A673 (cell line): Measurements from ENCODE around the gene DOCK10. TPM values are rescaled to one million over a fixed set of nuclear protein-coding genes. Genes with fewer than 3 reads are reported as not detected.

ENCODE experiments used
- BruUV-seq: library from RNA; stranded (reverse); fragments of 400-500 nt; replicated peaks from 2 replicates; lab custom pipeline; 2021; lab: Mats Ljungman, UMichigan
- CTCF ChIA-PET: fragments of 300-600 bp; sonication (Branson Sonifier 250); formaldehyde crosslinking; loops from one replicate; lab custom pipeline; 2022; ENCODE audit warnings: antibody characterized with exemption; lab: Charles Lee
- POLR2A ChIA-PET: fragments of 300-600 bp; sonication (Branson Sonifier 250); formaldehyde crosslinking; loops from one replicate; lab custom pipeline; 2022; ENCODE audit warnings: antibody characterized with exemption; ENCODE audit not compliant: low non-redundant PET; lab: Charles Lee
- DNase-seq: peaks from one replicate; pipeline ENCODE4 v3.0.0-alpha.2; 2015; ENCODE audit warnings: low spot score
- H3K27ac ChIP-seq: fragments of 200-600 bp; sonication (generic); 2 replicates; pipeline ENCODE4 v1.5.1; 2016; ENCODE audit warnings: mixed run types, low read depth, mild to moderate bottlenecking, mixed read lengths, antibody characterized with exemption, low read length; ENCODE audit not compliant: poor library complexity, severe bottlenecking
- H3K27me3 ChIP-seq: fragments of 200-600 bp; sonication (generic); replicated peaks from 2 replicates; pipeline ENCODE4 v1.6.1; 2017; ENCODE audit warnings: mixed run types, low read depth, mild to moderate bottlenecking, mixed read lengths, antibody characterized with exemption, low read length; ENCODE audit not compliant: insufficient read depth, poor library complexity
- H3K36me3 ChIP-seq: fragments of 200-600 bp; sonication (generic); 2 replicates; pipeline ENCODE4 v1.6.1; 2016; ENCODE audit warnings: mixed run types, mild to moderate bottlenecking, mixed read lengths, antibody characterized with exemption, low read length; ENCODE audit not compliant: insufficient read depth, poor library complexity, severe bottlenecking
- H3K4me1 ChIP-seq: fragments of 200-600 bp; sonication (generic); 2 replicates; pipeline ENCODE4 v1.6.1; 2017; ENCODE audit warnings: mixed run types, mild to moderate bottlenecking, mixed read lengths, antibody characterized with exemption, low read length; ENCODE audit not compliant: insufficient read depth, poor library complexity, severe bottlenecking
- H3K4me3 ChIP-seq: fragments of 200-600 bp; sonication (generic); 2 replicates; pipeline ENCODE4 v1.5.1; 2016; ENCODE audit warnings: low read depth, mixed run types, mild to moderate bottlenecking, mixed read lengths, low read length; ENCODE audit not compliant: poor library complexity, severe bottlenecking
- H3K9me3 ChIP-seq: fragments of 200-600 bp; sonication (generic); 2 replicates; pipeline ENCODE4 v1.6.1; 2016; ENCODE audit warnings: mixed run types, low read depth, mild to moderate bottlenecking, mixed read lengths, antibody characterized with exemption, low read length; ENCODE audit not compliant: poor library complexity, severe bottlenecking
- CTCF ChIP-seq: fragments of 300-800, 200-600 bp; sonication (generic); conservative IDR thresholded peaks from 2 replicates; pipeline ENCODE4 v1.5.1; 2017; ENCODE audit warnings: low read depth, mild to moderate bottlenecking, antibody characterized with exemption, low read length, moderate library complexity, mixed read lengths
- EZH2 ChIP-seq: fragments of 200-600 bp; sonication (generic); IDR thresholded peaks from 2 replicates; pipeline ENCODE4 v1.6.1; 2017; ENCODE audit warnings: borderline replicate concordance, low read depth, mild to moderate bottlenecking, mixed read lengths, antibody characterized with exemption, low read length; ENCODE audit not compliant: poor library complexity, severe bottlenecking
- intact Hi-C: fragments of 100-400 bp; cut with micrococcal nuclease; formaldehyde crosslinking; loops from one replicate; pipeline ENCODE4 v1.10.0; 2022; ENCODE audit not compliant: unreplicated experiment
- total RNA-seq: library from RNA; stranded (reverse); gene quantifications from 2 replicates; pipeline ENCODE4 v1.2.3, GENCODE V29; 2021

The DOCK10 gene
- total RNA-seq, 1 experiment from 2014 or later, result 5.1 TPM

GRCh38 chr2:224969633-224970260 lies 72.5 kb downstream of the DOCK10 start:
- intact Hi-C loops, result no loop called here
- H3K36me3 ChIP-seq, result no peaks in the 10 kb centered on the region
- BruUV-seq, result no TSS peak
- POLR2A ChIA-PET, result no interaction called here
- TF ChIP-seq CTCF, result no peak
- no peaks in the 10 kb centered on the region for H3K27me3 ChIP-seq
- no peaks in the 10 kb centered on the region for H3K9me3 ChIP-seq
- H3K4me3 ChIP-seq, result no peak overlapping the region
- CTCF ChIA-PET, result no interaction called here
- no peak for DNase-seq
- no peak overlapping the region for H3K27ac ChIP-seq
- peaks cover 5% of the 10 kb centered on the region for H3K4me1 ChIP-seq

- intact Hi-C loops, result no loop called here
- H3K4me3 ChIP-seq, result no peak overlapping the region
- H3K4me1 ChIP-seq, result peaks cover 5% of the 10 kb centered on the region
- ChIA-PET CTCF (no interaction called here), POLR2A (no interaction called here)
- no peak overlapping the region for H3K27ac ChIP-seq
- no peaks in the 10 kb centered on the region for H3K36me3 ChIP-seq
- H3K9me3 ChIP-seq, result no peaks in the 10 kb centered on the region
- no peaks in the 10 kb centered on the region for H3K27me3 ChIP-seq
- TF ChIP-seq CTCF, result no peak
- TF ChIP-seq EZH2, result no peak
- BruUV-seq, result no TSS peak
- DNase-seq, result no peak
These were observed 73.2 kb downstream of the DOCK10 start for GRCh38 chr2:224969095-224969494.

- H3K27ac ChIP-seq, result no peak overlapping the region
- no peak for DNase-seq
- ChIA-PET CTCF (no interaction called here), POLR2A (no interaction called here)
- no peaks in the 10 kb centered on the region for H3K9me3 ChIP-seq
- BruUV-seq, result no TSS peak
- H3K36me3 ChIP-seq, result no peaks in the 10 kb centered on the region
- peaks cover 5% of the 10 kb centered on the region for H3K4me1 ChIP-seq
- H3K4me3 ChIP-seq, result no peak overlapping the region
- no peaks in the 10 kb centered on the region for H3K27me3 ChIP-seq
- intact Hi-C loops, result no loop called here
- TF ChIP-seq CTCF, result no peak
- TF ChIP-seq EZH2, result no peak
These were observed 74.2 kb downstream of the DOCK10 start for GRCh38 chr2:224968051-224968450.
